CD4-positive, alpha-beta memory T cell (primary cell): Measurements from ENCODE around the gene CDH8. TPM values are rescaled to one million over a fixed set of nuclear protein-coding genes. Genes with fewer than 3 reads are reported as not detected.

ENCODE experiments used
- CTCF ChIA-PET: fragments of 350-600 bp; sonication (Branson Sonifier 250); formaldehyde crosslinking; loops from one replicate; lab custom pipeline; 2021; ENCODE audit warnings: inconsistent platforms; ENCODE audit not compliant: partially characterized antibody; lab: Charles Lee
- POLR2A ChIA-PET: fragments of 350-600 bp; sonication (Branson Sonifier 250); formaldehyde crosslinking; loops from one replicate; lab custom pipeline; 2021; ENCODE audit not compliant: partially characterized antibody; lab: Charles Lee
- DNase-seq, 5 donors: peaks; one replicate each; pipeline versions ENCODE4 v3.0.0 to v3.0.0-alpha.2; 2020 to 2022; ENCODE audit warnings: mixed read lengths in 1 of 5
- H3K27ac ChIP-seq: one replicate; pipeline ENCODE4 v1.7.0; 2013; ENCODE audit warnings: low read depth, low read length
- H3K27me3 ChIP-seq: 2 replicates; pipeline ENCODE4 v1.7.0; 2013; ENCODE audit warnings: mild to moderate bottlenecking, low read length, moderate library complexity; ENCODE audit not compliant: insufficient read depth
- H3K36me3 ChIP-seq: 2 replicates; pipeline ENCODE4 v1.7.0; 2013; ENCODE audit warnings: mild to moderate bottlenecking, low read length, moderate library complexity; ENCODE audit not compliant: insufficient read depth
- H3K4me1 ChIP-seq: 2 replicates; pipeline ENCODE4 v1.7.0; 2013; ENCODE audit warnings: mild to moderate bottlenecking, low read length, moderate library complexity; ENCODE audit not compliant: insufficient read depth
- H3K4me3 ChIP-seq, 2 donors: one replicate each; pipeline ENCODE4 v1.7.0; 2013; ENCODE audit warnings: low read length in 2 of 2, mild to moderate bottlenecking in 1 of 2
- H3K9me3 ChIP-seq, 2 donors: one replicate each; pipeline ENCODE4 v1.7.0; 2013; ENCODE audit warnings: low read length in 2 of 2, control low read depth in 1 of 2; ENCODE audit not compliant: control insufficient read depth in 1 of 2
- H3K27ac Mint-ChIP-seq, 7 donors: one replicate each; pipeline ENCODE4 v1.8.0; 2020 to 2021; ENCODE audit warnings: mixed read lengths in 7 of 7, mild to moderate bottlenecking in 6 of 7, inconsistent platforms in 3 of 7, moderate library complexity in 3 of 7
- H3K27me3 Mint-ChIP-seq, 2 donors: one replicate each; pipeline ENCODE4 v1.8.0; 2020 to 2021; ENCODE audit warnings: mixed read lengths in 2 of 2
- H3K36me3 Mint-ChIP-seq, 2 donors: one replicate each; pipeline ENCODE4 v1.8.0; 2020 to 2021; ENCODE audit warnings: mixed read lengths in 2 of 2, inconsistent platforms in 1 of 2, mild to moderate bottlenecking in 1 of 2
- H3K4me1 Mint-ChIP-seq, 4 donors: one replicate each; pipeline ENCODE4 v1.8.0; 2020 to 2021; ENCODE audit warnings: mixed read lengths in 4 of 4, mild to moderate bottlenecking in 1 of 4
- H3K4me3 Mint-ChIP-seq, 8 donors: one replicate each; pipeline ENCODE4 v1.8.0; 2020 to 2021; ENCODE audit warnings: mixed read lengths in 8 of 8, mild to moderate bottlenecking in 7 of 8, moderate library complexity in 6 of 8, inconsistent platforms in 3 of 8
- H3K9me3 Mint-ChIP-seq, 8 donors: one replicate each; pipeline ENCODE4 v1.8.0; 2020 to 2021; ENCODE audit warnings: mixed read lengths in 8 of 8, mild to moderate bottlenecking in 5 of 8, inconsistent platforms in 3 of 8, moderate library complexity in 1 of 8
- intact Hi-C: fragments of 100-400 bp; cut with micrococcal nuclease; formaldehyde crosslinking; loops from one replicate; pipeline ENCODE4 v1.15.1; 2023
- polyA plus RNA-seq, 2 donors: library from polyadenylated mRNA; unstranded; fragments of 300-500 nt; fragmentation: Illumina TruSeq; gene quantifications; one replicate each; pipeline ENCODE4 v1.2.3, GENCODE V29; 2021
- total RNA-seq, 2 experiments: library from RNA; stranded (reverse); gene quantifications; one replicate each; pipeline ENCODE4 v1.2.3, GENCODE V29; 2021

Gene CDH8
- total and polyA plus RNA-seq, 4 experiments from 2014 or later: not detected

GRCh38 chr16:61820820-61821219 is 215.4 kb downstream of the CDH8 start:
- Mint-ChIP-seq H3K36me3 (no peaks in the 10 kb centered on the region), H3K4me1 (no peaks in the 10 kb centered on the region), H3K27ac (no peak overlapping the region), H3K9me3 (peaks cover 1 to 37% (median 23%) of the 10 kb centered on the region in 8 donors), H3K4me3 (no peak overlapping the region), H3K27me3 (no peaks in the 10 kb centered on the region)
- H3K9me3 ChIP-seq: no peaks in the 10 kb centered on the region
- DNase-seq: no peak
- no peak overlapping the region for H3K27ac ChIP-seq
- CTCF ChIA-PET: no interaction called here
- no peaks in the 10 kb centered on the region for H3K36me3 ChIP-seq
- no peaks in the 10 kb centered on the region for H3K4me1 ChIP-seq
- no peaks in the 10 kb centered on the region for H3K27me3 ChIP-seq
- POLR2A ChIA-PET: no interaction called here
- no peak overlapping the region for H3K4me3 ChIP-seq
- intact Hi-C loops: no loop called here

DNA sequence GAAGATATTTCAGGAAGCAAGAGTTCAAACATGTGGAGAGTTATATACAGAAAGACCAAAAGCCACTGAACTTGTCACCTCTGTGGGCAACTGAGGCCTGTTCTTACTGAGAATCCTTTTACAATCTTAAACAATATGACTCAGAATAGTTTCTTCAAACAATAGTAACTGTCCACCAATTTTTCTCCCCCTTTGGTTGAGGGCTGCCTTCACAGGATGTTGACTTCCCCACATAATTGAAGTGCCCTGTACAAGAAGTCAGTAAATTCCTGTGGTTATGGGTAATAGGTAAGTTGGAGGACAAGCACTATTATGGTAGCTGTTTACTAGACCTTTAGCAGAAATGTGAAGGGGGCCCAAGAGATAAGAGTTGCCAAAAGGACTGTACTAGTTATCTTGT is 215.8 kb downstream of the CDH8 start:
- CTCF ChIA-PET: no interaction called here
- intact Hi-C loops: no loop called here
- H3K27ac ChIP-seq: no peak overlapping the region
- no peaks in the 10 kb centered on the region for H3K27me3 Mint-ChIP-seq
- POLR2A ChIA-PET: no interaction called here
- H3K9me3 ChIP-seq: no peaks in the 10 kb centered on the region
- no peaks in the 10 kb centered on the region for H3K4me1 ChIP-seq
- no peaks in the 10 kb centered on the region for H3K27me3 ChIP-seq
- H3K4me3 Mint-ChIP-seq: no peak overlapping the region
- H3K36me3 ChIP-seq: no peaks in the 10 kb centered on the region
- no peak overlapping the region for H3K27ac Mint-ChIP-seq
- DNase-seq: no peak
- no peaks in the 10 kb centered on the region for H3K4me1 Mint-ChIP-seq
- no peak overlapping the region for H3K4me3 ChIP-seq
- no peaks in the 10 kb centered on the region for H3K36me3 Mint-ChIP-seq
- peaks cover 1 to 37% (median 23%) of the 10 kb centered on the region in 8 donors for H3K9me3 Mint-ChIP-seq

DNA sequence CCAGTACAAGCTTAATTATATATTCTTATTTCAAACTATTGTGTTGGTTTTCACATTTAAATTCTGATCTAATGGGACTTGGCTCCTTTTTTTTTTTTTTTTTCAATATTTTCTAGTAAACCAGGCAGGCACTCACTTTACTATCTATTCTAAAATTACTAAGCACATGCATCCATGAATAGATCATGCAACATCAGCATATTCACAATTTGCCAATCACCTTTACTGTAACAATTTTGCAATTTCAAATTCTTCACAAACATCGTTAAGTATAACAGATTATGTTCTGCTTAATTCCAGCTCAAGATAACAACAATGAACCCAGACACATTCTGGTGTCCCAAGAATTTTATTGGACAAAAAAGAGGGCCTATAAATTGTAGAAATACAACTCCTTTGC is 217.4 kb downstream of the CDH8 start:
- Histone ChIP-seq H3K27ac (no peak overlapping the region), H3K36me3 (no peaks in the 10 kb centered on the region), H3K27me3 (no peaks in the 10 kb centered on the region), H3K4me3 (no peak overlapping the region), H3K9me3 (no peaks in the 10 kb centered on the region), H3K4me1 (no peaks in the 10 kb centered on the region)
- no peaks in the 10 kb centered on the region for H3K4me1 Mint-ChIP-seq
- H3K36me3 Mint-ChIP-seq: no peaks in the 10 kb centered on the region
- ChIA-PET POLR2A (no interaction called here), CTCF (no interaction called here)
- no peaks in the 10 kb centered on the region for H3K27me3 Mint-ChIP-seq
- peaks cover 1 to 32% (median 20%) of the 10 kb centered on the region in 8 donors for H3K9me3 Mint-ChIP-seq
- intact Hi-C loops: no loop called here
- H3K4me3 Mint-ChIP-seq: no peak overlapping the region
- no peak overlapping the region for H3K27ac Mint-ChIP-seq
- no peak for DNase-seq

- DNase-seq: no peak
- H3K27me3 Mint-ChIP-seq: no peaks in the 10 kb centered on the region
- H3K9me3 Mint-ChIP-seq: peaks cover 0 to 32% (median 16%) of the 10 kb centered on the region in 8 donors
- no peaks in the 10 kb centered on the region for H3K27me3 ChIP-seq
- no peak overlapping the region for H3K4me3 Mint-ChIP-seq
- ChIA-PET CTCF (no interaction called here), POLR2A (no interaction called here)
- H3K4me1 ChIP-seq: no peaks in the 10 kb centered on the region
- no peak overlapping the region for H3K27ac ChIP-seq
- no peaks in the 10 kb centered on the region for H3K36me3 Mint-ChIP-seq
- no peaks in the 10 kb centered on the region for H3K36me3 ChIP-seq
- intact Hi-C loops: no loop called here
- no peaks in the 10 kb centered on the region for H3K9me3 ChIP-seq
- H3K4me1 Mint-ChIP-seq: no peaks in the 10 kb centered on the region
- H3K4me3 ChIP-seq: no peak overlapping the region
- no peak overlapping the region for H3K27ac Mint-ChIP-seq
These were observed 218.5 kb downstream of the CDH8 start for GRCh38 chr16:61817583-61818278.

DNA sequence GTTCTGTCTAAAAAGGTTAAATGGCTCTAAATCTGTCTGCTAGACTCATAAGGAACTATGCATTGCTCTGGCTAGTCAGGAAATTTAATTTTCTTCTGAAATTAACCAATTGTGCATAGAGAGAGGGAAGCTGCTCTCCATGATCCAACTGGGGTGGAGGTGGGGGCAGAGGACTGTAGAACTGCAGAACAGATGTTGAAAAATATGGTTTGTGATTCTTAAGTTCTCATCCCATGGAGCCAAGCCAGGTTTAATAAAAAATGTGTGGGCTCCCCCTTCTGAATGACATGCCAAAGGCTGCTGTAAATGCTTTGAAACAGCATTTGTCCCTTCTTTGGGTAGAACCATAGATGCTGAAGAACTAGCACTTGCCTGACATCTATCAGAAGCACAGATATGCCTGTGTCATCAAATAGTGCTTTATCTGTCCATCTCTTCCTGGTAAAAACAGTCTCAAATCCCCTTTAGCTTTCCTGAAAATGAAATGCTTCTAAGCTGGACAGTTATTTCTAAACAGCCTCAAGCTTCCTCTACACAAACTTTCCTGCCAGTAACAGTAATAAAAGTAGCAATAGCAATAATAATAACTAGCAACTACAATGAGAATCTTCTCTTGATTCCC is 221.4 kb downstream of the CDH8 start:
- Mint-ChIP-seq H3K27ac (no peak overlapping the region), H3K9me3 (peaks cover 0 to 35% (median 16%) of the 10 kb centered on the region in 8 donors), H3K36me3 (no peaks in the 10 kb centered on the region), H3K4me1 (no peaks in the 10 kb centered on the region), H3K27me3 (no peaks in the 10 kb centered on the region), H3K4me3 (no peak overlapping the region)
- ChIA-PET CTCF (no interaction called here), POLR2A (no interaction called here)
- Histone ChIP-seq H3K9me3 (no peaks in the 10 kb centered on the region), H3K27ac (no peak overlapping the region), H3K4me3 (no peak overlapping the region), H3K36me3 (no peaks in the 10 kb centered on the region), H3K27me3 (no peaks in the 10 kb centered on the region), H3K4me1 (no peaks in the 10 kb centered on the region)
- DNase-seq: no peak
- intact Hi-C loops: no loop called here

GRCh38 chr16:61813339-61813738 is 222.9 kb downstream of the CDH8 start:
- Mint-ChIP-seq H3K4me1 (no peaks in the 10 kb centered on the region), H3K4me3 (no peak overlapping the region), H3K36me3 (no peaks in the 10 kb centered on the region), H3K9me3 (peaks cover 0 to 32% (median 14%) of the 10 kb centered on the region in 8 donors), H3K27ac (no peak overlapping the region), H3K27me3 (no peaks in the 10 kb centered on the region)
- POLR2A ChIA-PET: no interaction called here
- peak in 1 of 5 donors; percentile 35 for DNase-seq
- Histone ChIP-seq H3K27me3 (no peaks in the 10 kb centered on the region), H3K4me1 (no peaks in the 10 kb centered on the region), H3K4me3 (no peak overlapping the region), H3K27ac (no peak overlapping the region), H3K9me3 (no peaks in the 10 kb centered on the region), H3K36me3 (no peaks in the 10 kb centered on the region)
- CTCF ChIA-PET: no interaction called here
- intact Hi-C loops: no loop called here

DNA sequence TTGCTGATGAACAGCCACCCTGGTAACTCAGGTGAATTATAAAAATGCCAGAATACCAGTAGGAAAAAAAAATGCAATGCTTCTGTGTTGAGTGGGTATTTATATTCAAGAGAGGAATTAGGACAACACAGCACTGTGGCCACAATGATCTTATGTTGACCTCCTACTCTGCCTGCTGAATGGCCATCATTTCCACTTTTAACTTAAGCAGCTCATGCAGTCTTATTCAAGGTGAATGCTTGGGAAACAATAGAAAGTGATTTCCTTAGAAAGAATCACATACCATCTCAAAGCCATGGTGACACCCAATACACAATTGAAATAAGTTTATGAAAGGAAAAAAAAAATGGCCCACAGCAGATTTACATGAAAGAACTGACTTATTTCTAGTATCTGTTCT is 224.0 kb downstream of the CDH8 start:
- no peaks in the 10 kb centered on the region for H3K4me1 ChIP-seq
- no peaks in the 10 kb centered on the region for H3K4me1 Mint-ChIP-seq

More for the DNA sequence above, 224.0 kb downstream of the CDH8 start:
- H3K4me3 Mint-ChIP-seq: no peak overlapping the region
- Histone ChIP-seq H3K27ac (no peak overlapping the region), H3K36me3 (no peaks in the 10 kb centered on the region), H3K9me3 (no peaks in the 10 kb centered on the region), H3K4me3 (no peak overlapping the region), H3K27me3 (no peaks in the 10 kb centered on the region)
- peaks cover 0 to 32% (median 13%) of the 10 kb centered on the region in 8 donors for H3K9me3 Mint-ChIP-seq
- DNase-seq: no peak
- no peak overlapping the region for H3K27ac Mint-ChIP-seq
- no peaks in the 10 kb centered on the region for H3K36me3 Mint-ChIP-seq
- ChIA-PET CTCF (no interaction called here), POLR2A (no interaction called here)
- H3K27me3 Mint-ChIP-seq: no peaks in the 10 kb centered on the region
- intact Hi-C loops: no loop called here
